HG03175 (cell line): Measurements from ENCODE around the gene ADRM1.

Source experiments
- ATAC-seq: cut with Tn5 transposase; IDR thresholded peaks from one replicate; pipeline ENCODE4 v1.9.1; 2021; ENCODE audit warnings: mild to moderate bottlenecking, moderate library complexity; ENCODE audit not compliant: unreplicated experiment

The ADRM1 gene

GRCh38 chr20:62302341-62303061 lies at the start of gene ADRM1:
TSS of gene ADRM1 (plus strand) at chr20:62302997. CDS start at chr20:62303569, 572 bp downstream.
- ATAC-seq: peak; percentile 84

- no peak for ATAC-seq
These were observed 49.4 kb upstream of the ADRM1 start for GRCh38 chr20:62253398-62253797.

GRCh38 chr20:62254021-62254724 lies 48.6 kb upstream of the ADRM1 start:
- no peak for ATAC-seq

GRCh38 chr20:62255976-62256375 lies 46.8 kb upstream of the ADRM1 start:
- no peak for ATAC-seq

GRCh38 chr20:62258499-62259293 lies 44.1 kb upstream of the ADRM1 start:
- ATAC-seq: no peak

- ATAC-seq: no peak
These were observed 43.6 kb upstream of the ADRM1 start for GRCh38 chr20:62259294-62259565.

- no peak for ATAC-seq
These were observed 40.7 kb upstream of the ADRM1 start for GRCh38 chr20:62262064-62262463.

GRCh38 chr20:62263396-62263795 lies 39.4 kb upstream of the ADRM1 start:
- no peak for ATAC-seq

- ATAC-seq: no peak
These were observed 37.4 kb upstream of the ADRM1 start for GRCh38 chr20:62265365-62265764.

GRCh38 chr20:62266340-62266739 lies 36.5 kb upstream of the ADRM1 start:
- no peak for ATAC-seq

- no peak for ATAC-seq
These were observed 35.9 kb upstream of the ADRM1 start for GRCh38 chr20:62266851-62267250.

- no peak for ATAC-seq
These were observed 35.3 kb upstream of the ADRM1 start for GRCh38 chr20:62267543-62267942.

- ATAC-seq: no peak
These were observed 34.4 kb upstream of the ADRM1 start for GRCh38 chr20:62268228-62268900.

- no peak for ATAC-seq
These were observed 33.4 kb upstream of the ADRM1 start for GRCh38 chr20:62269378-62269777.

GRCh38 chr20:62269871-62270270 lies 32.9 kb upstream of the ADRM1 start:
- ATAC-seq: no peak

GRCh38 chr20:62272200-62272599 lies 30.6 kb upstream of the ADRM1 start:
- ATAC-seq: no peak

GRCh38 chr20:62273416-62273815 lies 29.4 kb upstream of the ADRM1 start:
- ATAC-seq: no peak

GRCh38 chr20:62274332-62274950 lies 28.4 kb upstream of the ADRM1 start:
- ATAC-seq: no peak

GRCh38 chr20:62275219-62275618 lies 27.6 kb upstream of the ADRM1 start:
- no peak for ATAC-seq

- no peak for ATAC-seq
These were observed 26.4 kb upstream of the ADRM1 start for GRCh38 chr20:62276439-62276838.

GRCh38 chr20:62277253-62277652 lies 25.5 kb upstream of the ADRM1 start:
- no peak for ATAC-seq
